HepG2 (cell line): Measurements from ENCODE around the gene SH2D6. TPM values are rescaled to one million over a fixed set of nuclear protein-coding genes. Genes with fewer than 3 reads are reported as not detected.

ENCODE experiments used
- ATAC-seq: fragments of 200-7000 bp; cut with Tn5 transposase; 3 replicates; pipeline ENCODE4 v1.9.1; 2020; ENCODE audit warnings: mild to moderate bottlenecking, moderate library complexity
- BruUV-seq: library from RNA; stranded (reverse); fragments of 400-500 nt; replicated peaks from 2 replicates; lab custom pipeline; 2021; lab: Mats Ljungman, UMichigan
- CTCF ChIA-PET: fragments of 300-600 bp; formaldehyde crosslinking; extraction: SDS; loops from one replicate; lab custom pipeline; 2021; ENCODE audit warnings: low total read pairs, inconsistent platforms, low intra/inter-chr PET ratio; lab: Yijun Ruan, JAX
- POLR2A ChIA-PET: fragments of 350-600 bp; sonication (Branson Sonifier 250); formaldehyde crosslinking; loops from one replicate; lab custom pipeline; 2020; ENCODE audit warnings: antibody characterized with exemption, inconsistent platforms; lab: Yijun Ruan, JAX
- DNase-seq: peaks from one replicate; pipeline ENCODE4 v3.0.0-alpha.2; 2015; ENCODE audit warnings: low spot score
- FAIRE-seq: peaks from 3 replicates; lab custom pipeline; 2011; peaks lifted over from hg19 to GRCh38; lab: Jason Lieb, UNC
- H2AFZ ChIP-seq: one replicate; pipeline ENCODE4 v1.6.1; 2011; ENCODE audit warnings: low read length, inconsistent platforms
- H3K27ac ChIP-seq: fragments of 300-600 bp; 3 replicates; pipeline ENCODE4 v1.8.0; 2011; ENCODE audit warnings: mixed run types, mild to moderate bottlenecking, mixed read lengths, low read length, inconsistent platforms; ENCODE audit not compliant: insufficient read depth; ENCODE audit errors: extremely low read length
- H3K27me3 ChIP-seq, 2 experiments: fragments of 200-600 bp in 1 of 2; 2 replicates in 1 of 2; 3 replicates in 1 of 2; pipeline versions ENCODE4 v1.6.0 to v1.8.0; 2011; ENCODE audit warnings: low read length in 2 of 2, mild to moderate bottlenecking in 2 of 2, moderate library complexity in 2 of 2, inconsistent platforms in 1 of 2; ENCODE audit not compliant: insufficient read depth in 2 of 2, control insufficient read depth in 1 of 2
- H3K36me3 ChIP-seq, 2 experiments: fragments of 200-600 bp in 1 of 2; replicated peaks in 1 of 2; 2 replicates in 1 of 2; 3 replicates in 1 of 2; pipeline versions ENCODE4 v1.5.1 to v1.8.0; 2011; ENCODE audit warnings: low read length in 2 of 2, inconsistent platforms in 1 of 2; ENCODE audit not compliant: insufficient read depth in 2 of 2, control insufficient read depth in 1 of 2
- H3K4me1 ChIP-seq: 2 replicates; pipeline ENCODE4 v1.5.1; 2012; ENCODE audit warnings: low read length, inconsistent platforms; ENCODE audit not compliant: insufficient read depth
- H3K4me2 ChIP-seq: 2 replicates; pipeline ENCODE4 v1.6.0; 2011; ENCODE audit warnings: low read depth, low read length, inconsistent platforms
- H3K4me3 ChIP-seq, 3 experiments: fragments of 200-600 bp in 1 of 3; sonication (generic), shearing (Covaris generic) in 1 of 3; replicated peaks in 1 of 3; 2 replicates each; pipeline ENCODE4 v1.5.1; 2011 to 2016; ENCODE audit warnings: low read length in 3 of 3, inconsistent platforms in 2 of 3, low read depth in 2 of 3, mild to moderate bottlenecking in 2 of 3, control low read depth in 1 of 3, mixed read lengths in 1 of 3; ENCODE audit not compliant: insufficient read depth in 1 of 3
- H3K79me2 ChIP-seq: one replicate; pipeline ENCODE4 v1.6.1; 2011; ENCODE audit warnings: low read length, inconsistent platforms; ENCODE audit not compliant: insufficient read depth
- H3K9ac ChIP-seq: 2 replicates; pipeline ENCODE4 v1.6.0; 2011; ENCODE audit warnings: mild to moderate bottlenecking, low read depth, low read length, inconsistent platforms; ENCODE audit not compliant: insufficient read depth
- H3K9me3 ChIP-seq: 2 replicates; pipeline ENCODE4 v1.5.1; 2012; ENCODE audit warnings: mild to moderate bottlenecking, low read length
- H4K20me1 ChIP-seq: 2 replicates; pipeline ENCODE4 v1.6.0; 2011; ENCODE audit warnings: inconsistent platforms, mild to moderate bottlenecking, low read length, moderate library complexity; ENCODE audit not compliant: insufficient read depth
- ARID2 ChIP-seq: sonication (generic); formaldehyde crosslinking; IDR thresholded peaks from 2 replicates; pipeline ENCODE4 v1.8.1; 2022; ENCODE audit warnings: mild to moderate bottlenecking, missing genetic modification reagents, borderline replicate concordance
- HNRNPK ChIP-seq: fragments of 200-400 bp; formaldehyde crosslinking; IDR thresholded peaks from 2 replicates; pipeline ENCODE4 v1.6.1; 2018; ENCODE audit warnings: low read length, low read depth, moderate library complexity, mild to moderate bottlenecking; ENCODE audit not compliant: poor library complexity, severe bottlenecking
- KAT7 ChIP-seq: IDR thresholded peaks from 2 replicates; pipeline ENCODE4 v1.6.1; 2018; ENCODE audit warnings: borderline replicate concordance, missing compliant biosample characterization
- POLR2A ChIP-seq, 2 experiments: IDR thresholded peaks; 2 replicates each; pipeline ENCODE4 v1.6.1; 2011; ENCODE audit warnings: low read depth in 2 of 2, low read length in 2 of 2, mild to moderate bottlenecking in 1 of 2, moderate library complexity in 1 of 2; ENCODE audit not compliant: insufficient read depth in 1 of 2
- PRPF4 ChIP-seq: fragments of 200-400 bp; formaldehyde crosslinking; IDR thresholded peaks from 2 replicates; pipeline ENCODE4 v1.6.1; 2016; ENCODE audit warnings: low read length, low read depth; ENCODE audit not compliant: poor library complexity, severe bottlenecking
- TBX2 ChIP-seq: sonication (generic); formaldehyde crosslinking; IDR thresholded peaks from 2 replicates; pipeline ENCODE4 v1.5.0; 2020; ENCODE audit warnings: missing genetic modification reagents, mild to moderate bottlenecking, borderline replicate concordance
- ZNF121 ChIP-seq: sonication (generic); formaldehyde crosslinking; IDR thresholded peaks from 2 replicates; pipeline ENCODE4 v1.5.0; 2020; ENCODE audit warnings: mild to moderate bottlenecking, missing genetic modification reagents
- ZNF563 ChIP-seq: sonication (generic); formaldehyde crosslinking; IDR thresholded peaks from 2 replicates; pipeline ENCODE4 v1.8.0; 2022; ENCODE audit warnings: mild to moderate bottlenecking, moderate library complexity, missing genetic modification reagents
- ZNF713 ChIP-seq: sonication (generic); formaldehyde crosslinking; IDR thresholded peaks from 2 replicates; pipeline ENCODE4 v1.4.0; 2020; ENCODE audit warnings: mild to moderate bottlenecking, missing genetic modification reagents
- ZNF850 ChIP-seq: sonication (generic); formaldehyde crosslinking; conservative IDR thresholded peaks from 2 replicates; pipeline ENCODE4 v1.9.0; 2021; ENCODE audit warnings: mild to moderate bottlenecking, missing genetic modification reagents
- ZNF879 ChIP-seq: sonication (generic); formaldehyde crosslinking; IDR thresholded peaks from 2 replicates; pipeline ENCODE4 v1.8.1; 2023; ENCODE audit warnings: missing genetic modification reagents
- WGBS: methylation state at CpG from one replicate; pipeline ENCODE4 v1.1.6; 2017; ENCODE audit warnings: low lambda C conversion rate; 5-methylcytosine and 5-hydroxymethylcytosine counted together
- in situ Hi-C: cut with HindIII; loops from 2 replicates; pipeline ENCODE4 v1.10.0; 2017; ENCODE audit warnings: low pct_unique_long_range_greater_than_20kb; ENCODE audit not compliant: extremely low pct_ligation_motif_present
- intact Hi-C: fragments of 100-400 bp; cut with micrococcal nuclease; formaldehyde crosslinking; loops from one replicate; pipeline ENCODE4 v1.10.0; 2022; ENCODE audit not compliant: unreplicated experiment
- polyA plus RNA-seq, 8 experiments: library from polyadenylated mRNA; depleted of rRNA in 3 of 8; stranded (reverse) in 7 of 8; unstranded in 1 of 8; fragments of >200 nt; fragmentation: Illumina TruSeq in 4 of 8; extraction: Trizol in 4 of 8; gene quantifications; 2 replicates each; pipeline versions ENCODE4 v1.2.1 to v1.2.3, GENCODE V29; 2011 to 2016; ENCODE audit warnings: low read depth in 4 of 8, missing spikeins in 1 of 8, mixed read lengths in 1 of 8; ENCODE audit not compliant: insufficient read depth in 1 of 8
- total RNA-seq, 5 experiments: library from RNA; depleted of rRNA; stranded (reverse); fragments of >200 nt; fragmentation: Illumina TruSeq; extraction: Trizol; gene quantifications; 2 replicates each; pipeline ENCODE4 v1.2.3, GENCODE V29; 2016; ENCODE audit warnings: low read depth in 1 of 5
- TF ChIP-seq, protein P1 (sequence below): sonication (generic); formaldehyde crosslinking; IDR thresholded peaks from 2 replicates; pipeline ENCODE4 v1.4.0; 2020; ENCODE audit warnings: missing genetic modification reagents

SH2D6 gene
- total and polyA plus RNA-seq, 2 of the 13 experiments (the other 11 are each of a cell fraction or from before 2014, with no cell fraction given) = 0.11 to 0.26 TPM

DNA sequence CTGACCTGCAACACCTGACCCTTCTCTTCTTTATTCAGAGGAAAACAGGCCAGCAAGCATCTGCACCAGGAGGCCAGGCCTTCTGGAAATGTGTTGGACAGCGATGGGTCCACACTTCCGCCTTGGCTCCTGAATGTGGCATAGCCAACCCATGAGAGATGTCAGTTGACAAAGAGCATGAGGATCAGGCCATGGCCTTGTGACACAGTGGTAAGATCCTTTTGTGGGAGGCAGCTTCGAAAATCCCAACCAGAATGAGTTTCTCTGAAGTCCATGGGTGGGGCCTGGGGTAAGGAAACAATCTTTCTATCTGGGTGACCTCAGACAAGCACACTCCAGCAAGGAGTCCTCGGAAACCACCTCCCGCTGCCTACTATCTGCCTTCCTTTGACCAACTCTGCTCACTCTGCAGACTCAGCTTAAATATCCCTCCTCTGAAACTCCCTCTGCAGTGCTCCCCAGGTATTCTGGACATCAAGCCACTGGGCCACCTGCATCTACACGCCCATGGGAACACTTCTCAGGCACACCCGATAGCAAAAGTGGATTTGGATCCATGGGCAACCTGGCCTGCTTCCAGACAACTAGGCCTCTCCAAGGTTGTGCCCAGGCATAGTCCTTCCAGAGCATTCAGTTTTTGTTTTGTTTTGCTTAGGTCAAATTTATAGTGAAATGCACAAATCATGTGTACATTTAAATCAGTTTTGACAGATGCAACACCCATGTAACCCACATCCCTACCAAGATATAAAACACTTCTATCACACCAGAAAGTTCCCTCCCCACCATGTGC lies 3.6 kb upstream of the SH2D6 start (continued):
- no peak for TF ChIP-seq TBX2 (CRISPR knock-in tag)
- no peak for TF ChIP-seq ZNF879 (CRISPR knock-in tag)
- TF ChIP-seq ZNF563 = no peak
- TF ChIP-seq ZNF121 (CRISPR knock-in tag) = no peak
- no peak for TF ChIP-seq ZNF713 (CRISPR knock-in tag)
- no peak for TF ChIP-seq KAT7

DNA sequence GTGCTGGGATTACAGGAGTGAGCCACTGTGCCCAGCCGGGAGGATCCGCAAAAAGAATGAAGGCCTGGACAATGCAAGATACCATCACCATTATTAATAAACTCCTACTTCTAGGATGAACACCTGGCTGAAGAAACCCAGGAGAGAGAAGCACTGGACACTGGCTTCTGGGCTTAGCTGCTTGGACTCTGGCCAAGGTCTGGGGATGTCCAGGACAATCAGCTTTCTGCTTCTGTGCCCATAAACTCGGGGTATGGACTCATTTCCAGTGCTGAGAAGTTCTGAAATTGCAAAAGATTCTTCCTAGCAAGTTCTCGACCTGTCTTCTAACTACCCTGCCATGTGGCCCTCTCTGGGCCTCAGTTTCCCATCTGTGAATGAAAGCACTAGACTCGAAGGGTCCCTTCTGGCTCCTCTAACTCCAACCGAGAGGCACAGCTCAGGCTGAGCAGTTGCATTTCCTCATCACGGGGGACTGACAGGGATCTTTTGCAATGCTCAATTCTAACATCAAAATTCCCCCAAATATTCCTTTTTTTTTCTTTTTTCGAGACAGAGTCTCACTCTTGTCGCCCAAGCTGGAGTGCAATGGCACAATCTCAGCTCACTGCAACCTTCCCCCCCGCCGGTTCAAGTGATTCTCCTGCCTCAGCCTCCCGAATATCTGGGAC lies 2.4 kb upstream of the SH2D6 start:
- Histone ChIP-seq H3K27ac (no peak overlapping the region), H3K4me2 (no peak overlapping the region), H3K9me3 (no peaks in the 10 kb centered on the region), H3K4me3 (no peak overlapping the region), H3K4me1 (peaks cover 84% of the 10 kb centered on the region), H3K9ac (no peak overlapping the region), H3K36me3 (no peaks in the 10 kb centered on the region), H2AFZ (no peak overlapping the region), H3K79me2 (peaks cover 4% of the 10 kb centered on the region), H3K27me3 (no peaks in the 10 kb centered on the region), H4K20me1 (no peaks in the 10 kb centered on the region)
- no peak for ATAC-seq
- ChIA-PET CTCF (no interaction called here), POLR2A (interaction anchor here (0.8 to 1.4 kb wide), 4 partner anchors 88 to 136 kb away, joined by 3 to 5 read pairs (median 4); partner anchors contain the start of genes MAT2A and TGOLN2)
- intact Hi-C loops = no loop called here
- no peak for FAIRE-seq
- in situ Hi-C loops = no loop called here
- 74% methylated on average over 12 of the region's 12 CpGs for WGBS
- no TSS peak for BruUV-seq
- DNase-seq = no peak
- no peak for TF ChIP-seq ZNF850 (CRISPR knock-in tag)
- TF ChIP-seq PRPF4 = no peak
- TF ChIP-seq HNRNPK = no peak
- TF ChIP-seq ARID2 (CRISPR knock-in tag) = no peak
- TF ChIP-seq, protein P1, sequence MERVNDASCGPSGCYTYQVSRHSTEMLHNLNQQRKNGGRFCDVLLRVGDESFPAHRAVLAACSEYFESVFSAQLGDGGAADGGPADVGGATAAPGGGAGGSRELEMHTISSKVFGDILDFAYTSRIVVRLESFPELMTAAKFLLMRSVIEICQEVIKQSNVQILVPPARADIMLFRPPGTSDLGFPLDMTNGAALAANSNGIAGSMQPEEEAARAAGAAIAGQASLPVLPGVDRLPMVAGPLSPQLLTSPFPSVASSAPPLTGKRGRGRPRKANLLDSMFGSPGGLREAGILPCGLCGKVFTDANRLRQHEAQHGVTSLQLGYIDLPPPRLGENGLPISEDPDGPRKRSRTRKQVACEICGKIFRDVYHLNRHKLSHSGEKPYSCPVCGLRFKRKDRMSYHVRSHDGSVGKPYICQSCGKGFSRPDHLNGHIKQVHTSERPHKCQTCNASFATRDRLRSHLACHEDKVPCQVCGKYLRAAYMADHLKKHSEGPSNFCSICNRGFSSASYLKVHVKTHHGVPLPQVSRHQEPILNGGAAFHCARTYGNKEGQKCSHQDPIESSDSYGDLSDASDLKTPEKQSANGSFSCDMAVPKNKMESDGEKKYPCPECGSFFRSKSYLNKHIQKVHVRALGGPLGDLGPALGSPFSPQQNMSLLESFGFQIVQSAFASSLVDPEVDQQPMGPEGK = no peak
- no peak for TF ChIP-seq POLR2A (IDR thresholded peaks at IDR 0.05; ENCODE audit: insufficient read depth in 1 of 2, low read depth in 2 of 2, low read length in 2 of 2)
